GM21786 (cell line): Measurements from ENCODE around the gene TSPAN9.

Experiments
- ATAC-seq: cut with Tn5 transposase; IDR thresholded peaks from one replicate; pipeline ENCODE4 v1.9.1; 2021; ENCODE audit not compliant: unreplicated experiment

Gene TSPAN9

DNA sequence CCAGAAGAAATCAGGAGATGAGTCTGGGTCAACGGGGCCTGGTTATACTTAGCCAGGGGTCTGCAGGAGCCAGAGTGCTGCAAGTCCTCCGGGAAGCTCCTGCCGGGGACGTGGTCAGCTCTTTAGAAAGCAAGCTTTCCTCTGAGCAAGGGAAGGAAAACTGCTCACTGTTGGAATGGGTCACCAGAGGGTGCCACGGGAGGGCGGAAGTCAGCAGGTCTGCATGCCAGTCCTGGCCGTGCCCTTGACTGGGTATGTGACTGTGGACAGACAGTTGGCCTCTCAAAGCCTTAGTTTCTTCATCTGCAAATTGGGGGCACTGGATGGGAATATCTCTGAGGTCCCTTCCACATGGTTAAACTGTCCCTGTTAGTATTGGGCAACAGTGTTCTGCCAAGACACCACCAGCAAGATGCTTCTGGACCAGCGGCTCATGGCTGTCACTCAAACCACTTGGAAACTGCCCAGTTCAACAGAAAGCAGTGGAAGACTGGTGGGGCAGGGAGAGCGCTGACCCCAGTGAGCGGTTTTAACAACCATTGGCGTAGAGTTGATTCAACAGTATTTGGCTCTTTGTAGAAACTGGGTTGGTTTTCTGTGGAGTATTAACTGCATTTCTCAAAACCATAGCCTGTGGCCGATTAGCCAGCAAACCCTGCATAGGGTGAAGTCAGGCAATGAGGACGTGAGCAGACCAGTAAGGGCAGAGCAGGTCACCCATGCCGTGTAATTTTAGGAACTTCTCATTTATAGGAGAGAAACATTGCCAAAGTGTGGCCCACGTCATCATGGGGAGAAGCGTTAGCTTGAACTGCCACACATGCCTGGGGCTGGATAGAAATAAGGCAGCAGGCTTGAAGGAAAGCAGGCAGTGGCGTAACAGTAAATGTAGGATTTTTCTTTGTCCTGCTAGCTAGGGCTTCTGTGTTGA, 249.9 kb downstream of the TSPAN9 start:
- no peak for ATAC-seq

DNA sequence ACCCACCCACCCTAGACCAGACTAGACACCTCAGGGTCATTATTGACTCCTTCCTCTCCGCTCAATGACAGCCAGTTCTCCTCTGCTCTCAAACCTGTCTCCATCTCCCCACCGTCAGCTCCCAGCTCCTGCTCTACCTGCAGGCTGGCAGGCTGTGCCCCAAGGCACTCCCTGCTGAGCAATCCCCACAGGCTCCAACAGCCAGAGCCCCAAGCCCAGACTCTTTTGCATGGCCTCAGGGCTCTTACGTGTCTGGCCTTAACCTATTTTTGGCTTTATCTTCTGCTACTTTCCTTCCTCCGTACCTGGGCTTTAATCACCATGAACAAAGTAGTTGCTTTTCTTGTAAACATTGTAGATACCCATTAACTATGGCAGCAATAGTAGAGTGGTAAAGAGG, 250.9 kb downstream of the TSPAN9 start:
- ATAC-seq = no peak

DNA sequence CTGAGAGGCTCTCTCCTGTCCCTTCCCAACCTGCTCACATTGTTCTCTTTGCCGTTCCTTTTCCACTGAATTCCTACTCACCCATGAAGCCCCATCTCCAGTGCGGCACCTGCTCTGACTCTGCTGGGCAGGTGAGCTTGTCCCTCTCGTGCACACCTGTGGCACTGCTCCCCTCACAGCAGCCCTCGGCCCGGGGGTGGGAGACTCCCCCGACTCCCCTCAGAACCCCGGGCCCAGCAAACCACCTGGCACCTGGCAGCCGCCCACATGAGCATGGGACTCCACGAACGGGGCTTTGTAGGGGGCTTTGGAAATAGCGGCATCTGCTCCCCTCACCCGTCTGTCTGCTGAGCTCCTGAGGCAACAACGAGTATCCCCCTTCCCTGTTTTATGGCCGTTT, 251.4 kb downstream of the TSPAN9 start:
- ATAC-seq = no peak

DNA sequence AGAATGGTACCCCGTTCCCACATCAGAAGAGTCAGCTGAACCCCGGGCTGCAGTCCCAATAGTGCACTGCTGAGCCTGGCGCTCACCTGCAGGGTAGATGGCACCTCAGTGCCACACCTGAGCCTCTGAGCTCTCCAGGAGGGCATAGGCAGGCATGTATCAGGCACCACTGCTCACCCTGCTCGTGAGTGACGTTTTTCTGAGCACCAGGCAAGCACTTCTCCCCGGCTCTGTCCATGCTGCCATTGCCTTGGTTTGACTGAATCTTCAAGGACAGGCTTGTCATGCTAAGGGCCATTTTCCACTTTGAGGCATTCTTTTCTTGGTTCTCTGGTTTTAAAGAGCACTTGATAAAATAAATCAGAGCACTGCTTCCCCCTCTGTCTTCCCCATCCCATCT, 252.2 kb downstream of the TSPAN9 start:
- ATAC-seq = no peak

DNA sequence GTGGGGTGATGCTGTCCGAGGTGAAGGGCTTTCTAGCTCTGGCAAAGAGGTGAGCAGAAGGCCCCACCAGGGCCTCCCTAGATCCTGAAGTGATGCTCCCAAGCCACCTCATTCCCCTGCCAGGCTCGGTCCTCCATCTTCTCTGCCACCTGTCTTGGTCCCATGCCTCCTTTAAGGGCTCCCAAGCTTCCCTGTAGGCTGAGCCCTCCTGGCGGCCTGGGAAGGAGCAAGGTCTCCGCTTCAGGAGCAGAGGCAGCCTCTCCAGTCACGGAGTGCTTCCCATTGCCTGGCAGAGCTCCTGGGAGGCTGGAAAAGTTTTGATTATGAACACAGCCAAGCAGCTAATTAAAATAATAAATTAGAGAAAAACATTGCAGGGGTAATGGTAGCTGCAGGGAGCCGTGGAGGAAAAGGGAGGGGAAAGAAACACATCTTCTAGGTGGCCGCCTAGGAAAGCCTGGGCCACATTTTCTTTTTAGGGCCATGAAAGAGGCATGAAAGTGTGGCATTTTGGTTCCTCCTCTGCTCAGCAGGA, 253.9 kb downstream of the TSPAN9 start:
- ATAC-seq = no peak

DNA sequence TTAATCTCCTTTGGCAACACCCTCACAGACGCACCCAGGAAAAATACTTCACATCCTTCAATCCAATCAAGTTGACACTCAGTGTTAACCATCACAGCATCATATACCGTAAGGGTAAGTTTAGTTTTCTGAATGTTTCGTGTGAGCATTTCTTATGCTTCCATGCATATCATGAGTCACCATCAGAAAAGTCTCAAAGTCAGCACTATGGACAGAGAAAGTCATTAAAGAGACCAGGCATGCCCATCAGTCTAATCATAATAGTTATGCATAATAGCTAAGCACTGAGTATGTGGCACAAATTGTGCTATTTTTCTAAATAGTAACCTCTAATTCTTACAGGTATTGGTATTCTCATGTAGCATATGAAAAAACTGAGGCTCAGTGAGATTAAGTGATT, 255.0 kb downstream of the TSPAN9 start:
- no peak for ATAC-seq

DNA sequence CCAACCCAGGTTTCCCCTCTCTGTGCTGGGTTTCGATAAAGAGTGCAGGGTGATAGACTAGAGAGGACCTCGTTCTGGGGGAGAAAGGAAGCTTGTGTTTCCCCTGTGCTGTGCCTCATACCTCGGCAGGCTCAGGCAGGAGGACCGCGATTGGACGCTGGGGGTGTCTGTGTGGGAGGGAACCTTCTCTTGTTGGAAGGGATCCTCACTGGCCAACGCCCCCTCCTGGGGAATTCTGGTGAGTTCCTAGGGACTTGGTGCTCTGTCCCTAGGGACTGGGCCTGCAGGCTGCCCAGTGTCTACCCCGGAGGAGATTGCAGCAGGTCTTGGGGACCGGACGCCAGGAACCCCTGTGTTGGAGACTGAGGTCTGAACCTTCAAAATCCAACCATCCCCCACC, 256.4 kb downstream of the TSPAN9 start:
- ATAC-seq = no peak

DNA sequence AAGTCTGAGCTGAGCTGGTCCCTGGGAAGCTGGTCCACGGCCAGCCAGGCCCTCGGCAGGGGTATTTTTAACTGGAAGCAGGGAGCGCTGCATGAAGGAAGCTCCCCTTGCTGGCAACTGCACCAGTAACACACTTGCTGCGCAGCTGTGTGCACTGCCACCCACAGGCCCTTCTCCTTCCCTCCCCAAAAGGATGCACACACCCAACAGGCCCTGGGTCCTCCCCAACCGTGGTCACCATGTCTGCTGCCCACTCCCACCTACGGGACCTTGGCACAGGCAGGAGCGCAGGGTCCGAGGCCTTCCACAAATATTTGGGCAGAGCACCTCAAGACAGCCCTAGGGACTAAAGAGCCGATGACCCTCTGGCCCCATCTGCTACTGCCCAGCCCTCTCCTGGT, 256.8 kb downstream of the TSPAN9 start:
- no peak for ATAC-seq

DNA sequence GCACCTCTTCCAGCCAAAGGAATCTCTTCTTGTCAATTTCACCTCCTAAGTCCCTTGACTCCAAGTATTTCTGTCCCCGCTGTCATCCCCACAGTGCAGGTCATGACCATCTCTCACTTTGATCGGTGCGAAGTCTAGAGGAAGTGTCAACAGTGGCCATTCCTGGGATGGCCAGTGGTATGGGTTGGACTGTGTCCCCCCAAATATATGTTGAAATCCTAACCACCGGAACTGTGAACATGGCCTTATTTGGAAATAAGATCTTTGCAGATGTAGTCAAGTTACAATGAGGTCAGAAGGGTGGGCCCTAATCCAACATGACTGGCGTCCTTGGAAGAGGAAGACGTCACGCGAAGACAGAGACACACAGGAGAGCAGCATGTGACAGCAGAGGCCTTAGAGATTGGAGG, 257.9 kb downstream of the TSPAN9 start:
- no peak for ATAC-seq
